ENCODE results near the gene TPST1. TPM values are rescaled to one million over a fixed set of nuclear protein-coding genes. Genes with fewer than 3 reads are reported as not detected.

TPST1 gene
- total RNA-seq, 1 experiment from 2014 or later, result 15.0 TPM

DNA sequence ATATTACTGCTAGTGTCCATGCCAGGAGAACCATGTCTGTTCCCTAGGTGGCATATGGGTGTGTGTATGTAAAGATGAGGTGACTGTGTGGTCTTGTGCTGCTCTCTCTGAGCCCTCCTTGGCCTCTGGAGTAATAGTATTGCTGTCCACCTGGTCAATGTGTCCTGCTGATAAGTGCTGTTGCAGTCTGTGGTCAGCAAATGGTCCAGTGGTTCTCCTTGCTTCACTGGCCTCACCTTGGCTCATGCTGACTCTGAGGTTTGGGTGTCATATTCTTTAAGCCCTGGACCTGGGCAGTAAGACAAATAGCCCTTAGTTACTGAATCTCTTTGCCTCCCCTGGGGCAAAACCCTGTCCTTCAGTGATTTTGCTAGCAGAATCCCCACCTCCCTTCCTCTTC is 56.8 kb downstream of the TPST1 start:
- Mint-ChIP-seq H3K4me3 (no peak overlapping the region), H3K4me1 (peaks cover 13% of the 10 kb centered on the region), H3K27ac (no peak overlapping the region), H3K36me3 (peaks cover 28% of the 10 kb centered on the region), H3K9me3 (peaks cover 38% of the 10 kb centered on the region), H3K27me3 (ENCODE audit: low read depth) (no peaks in the 10 kb centered on the region)
- DNase-seq (ENCODE audit: low spot score) (no peak), ATAC-seq (no peak)
- ChIA-PET POLR2A (no interaction called here), CTCF (no interaction called here)
- TF ChIP-seq ZBTB43 (CRISPR knock-in tag; IDR thresholded peaks at IDR 0.05), result no peak
- TF ChIP-seq, protein P1, sequence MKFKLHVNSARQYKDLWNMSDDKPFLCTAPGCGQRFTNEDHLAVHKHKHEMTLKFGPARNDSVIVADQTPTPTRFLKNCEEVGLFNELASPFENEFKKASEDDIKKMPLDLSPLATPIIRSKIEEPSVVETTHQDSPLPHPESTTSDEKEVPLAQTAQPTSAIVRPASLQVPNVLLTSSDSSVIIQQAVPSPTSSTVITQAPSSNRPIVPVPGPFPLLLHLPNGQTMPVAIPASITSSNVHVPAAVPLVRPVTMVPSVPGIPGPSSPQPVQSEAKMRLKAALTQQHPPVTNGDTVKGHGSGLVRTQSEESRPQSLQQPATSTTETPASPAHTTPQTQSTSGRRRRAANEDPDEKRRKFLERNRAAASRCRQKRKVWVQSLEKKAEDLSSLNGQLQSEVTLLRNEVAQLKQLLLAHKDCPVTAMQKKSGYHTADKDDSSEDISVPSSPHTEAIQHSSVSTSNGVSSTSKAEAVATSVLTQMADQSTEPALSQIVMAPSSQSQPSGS (CRISPR knock-in tag; IDR thresholded peaks at IDR 0.05; ENCODE audit: borderline replicate concordance, low read depth), result no peak

- no peak for ATAC-seq
- POLR2A ChIA-PET, result no interaction called here
- H3K9me3 Mint-ChIP-seq, result peaks cover 41% of the 10 kb centered on the region
- peaks cover 28% of the 10 kb centered on the region for H3K36me3 Mint-ChIP-seq
- no peaks in the 10 kb centered on the region for H3K27me3 Mint-ChIP-seq (ENCODE audit: low read depth)
- peaks cover 5% of the 10 kb centered on the region for H3K4me1 Mint-ChIP-seq
- CTCF ChIA-PET, result no interaction called here
- DNase-seq (ENCODE audit: low spot score), result no peak
- H3K4me3 Mint-ChIP-seq, result no peak overlapping the region
- H3K27ac Mint-ChIP-seq, result no peak overlapping the region
- TF ChIP-seq ZNF121 (CRISPR knock-in tag; IDR thresholded peaks at IDR 0.05) (no peak), NFYB (CRISPR knock-in tag; conservative IDR thresholded peaks at IDR 0.05; ENCODE audit: low read depth) (no peak), ERG (CRISPR knock-in tag; IDR thresholded peaks at IDR 0.05) (no peak), ZNF416 (CRISPR knock-in tag; IDR thresholded peaks at IDR 0.05) (no peak), JAZF1 (CRISPR knock-in tag; IDR thresholded peaks at IDR 0.05) (no peak), ZSCAN18 (CRISPR knock-in tag; IDR thresholded peaks at IDR 0.05) (no peak), ESRRA (CRISPR knock-in tag; IDR thresholded peaks at IDR 0.05; ENCODE audit: borderline replicate concordance) (no peak), TEAD1 (CRISPR knock-in tag; IDR thresholded peaks at IDR 0.05) (no peak), ZNF512 (CRISPR knock-in tag; IDR thresholded peaks at IDR 0.05; ENCODE audit: borderline replicate concordance) (no peak), GABPB1 (CRISPR knock-in tag; IDR thresholded peaks at IDR 0.05) (no peak), MYBL2 (CRISPR knock-in tag; IDR thresholded peaks at IDR 0.05) (no peak), ZNF423 (CRISPR knock-in tag; IDR thresholded peaks at IDR 0.05) (no peak), AR (CRISPR knock-in tag; IDR thresholded peaks at IDR 0.05) (no peak), ZNF317 (CRISPR knock-in tag; IDR thresholded peaks at IDR 0.05; ENCODE audit: borderline replicate concordance, low read depth) (no peak), NR3C1 (CRISPR knock-in tag; conservative IDR thresholded peaks at IDR 0.05; ENCODE audit: low read depth) (no peak), ZNF219 (CRISPR knock-in tag; IDR thresholded peaks at IDR 0.05; ENCODE audit: borderline replicate concordance) (no peak)
- TF ChIP-seq, protein P1 (CRISPR knock-in tag; IDR thresholded peaks at IDR 0.05; ENCODE audit: borderline replicate concordance, low read depth), result no peak
- TF ChIP-seq, protein P2, sequence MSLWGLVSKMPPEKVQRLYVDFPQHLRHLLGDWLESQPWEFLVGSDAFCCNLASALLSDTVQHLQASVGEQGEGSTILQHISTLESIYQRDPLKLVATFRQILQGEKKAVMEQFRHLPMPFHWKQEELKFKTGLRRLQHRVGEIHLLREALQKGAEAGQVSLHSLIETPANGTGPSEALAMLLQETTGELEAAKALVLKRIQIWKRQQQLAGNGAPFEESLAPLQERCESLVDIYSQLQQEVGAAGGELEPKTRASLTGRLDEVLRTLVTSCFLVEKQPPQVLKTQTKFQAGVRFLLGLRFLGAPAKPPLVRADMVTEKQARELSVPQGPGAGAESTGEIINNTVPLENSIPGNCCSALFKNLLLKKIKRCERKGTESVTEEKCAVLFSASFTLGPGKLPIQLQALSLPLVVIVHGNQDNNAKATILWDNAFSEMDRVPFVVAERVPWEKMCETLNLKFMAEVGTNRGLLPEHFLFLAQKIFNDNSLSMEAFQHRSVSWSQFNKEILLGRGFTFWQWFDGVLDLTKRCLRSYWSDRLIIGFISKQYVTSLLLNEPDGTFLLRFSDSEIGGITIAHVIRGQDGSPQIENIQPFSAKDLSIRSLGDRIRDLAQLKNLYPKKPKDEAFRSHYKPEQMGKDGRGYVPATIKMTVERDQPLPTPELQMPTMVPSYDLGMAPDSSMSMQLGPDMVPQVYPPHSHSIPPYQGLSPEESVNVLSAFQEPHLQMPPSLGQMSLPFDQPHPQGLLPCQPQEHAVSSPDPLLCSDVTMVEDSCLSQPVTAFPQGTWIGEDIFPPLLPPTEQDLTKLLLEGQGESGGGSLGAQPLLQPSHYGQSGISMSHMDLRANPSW (CRISPR knock-in tag; conservative IDR thresholded peaks at IDR 0.05; ENCODE audit: low read depth), result no peak
- TF ChIP-seq, protein P3, sequence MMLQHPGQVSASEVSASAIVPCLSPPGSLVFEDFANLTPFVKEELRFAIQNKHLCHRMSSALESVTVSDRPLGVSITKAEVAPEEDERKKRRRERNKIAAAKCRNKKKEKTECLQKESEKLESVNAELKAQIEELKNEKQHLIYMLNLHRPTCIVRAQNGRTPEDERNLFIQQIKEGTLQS (CRISPR knock-in tag; conservative IDR thresholded peaks at IDR 0.05), result no peak
These were observed 58.8 kb downstream of the TPST1 start for GRCh38 chr7:66263936-66264335.
